HepG2 (cell line): ENCODE measurements around the gene MCF2L. TPM values are rescaled to one million over a fixed set of nuclear protein-coding genes. Genes with fewer than 3 reads are reported as not detected.

Source experiments
- ATAC-seq: fragments of 200-7000 bp; cut with Tn5 transposase; 3 replicates; pipeline ENCODE4 v1.9.1; 2020; ENCODE audit warnings: mild to moderate bottlenecking, moderate library complexity
- BruUV-seq: library from RNA; stranded (reverse); fragments of 400-500 nt; replicated peaks from 2 replicates; lab custom pipeline; 2021; lab: Mats Ljungman, UMichigan
- CTCF ChIA-PET: fragments of 300-600 bp; formaldehyde crosslinking; extraction: SDS; loops from one replicate; lab custom pipeline; 2021; ENCODE audit warnings: low total read pairs, inconsistent platforms, low intra/inter-chr PET ratio; lab: Yijun Ruan, JAX
- POLR2A ChIA-PET: fragments of 350-600 bp; sonication (Branson Sonifier 250); formaldehyde crosslinking; loops from one replicate; lab custom pipeline; 2020; ENCODE audit warnings: antibody characterized with exemption, inconsistent platforms; lab: Yijun Ruan, JAX
- DNase-seq: peaks from one replicate; pipeline ENCODE4 v3.0.0-alpha.2; 2015; ENCODE audit warnings: low spot score
- FAIRE-seq: peaks from 3 replicates; lab custom pipeline; 2011; peaks lifted over from hg19 to GRCh38; lab: Jason Lieb, UNC
- H2AFZ ChIP-seq: one replicate; pipeline ENCODE4 v1.6.1; 2011; ENCODE audit warnings: low read length, inconsistent platforms
- H3K27ac ChIP-seq: fragments of 300-600 bp; 3 replicates; pipeline ENCODE4 v1.8.0; 2011; ENCODE audit warnings: mixed run types, mild to moderate bottlenecking, mixed read lengths, low read length, inconsistent platforms; ENCODE audit not compliant: insufficient read depth; ENCODE audit errors: extremely low read length
- H3K27me3 ChIP-seq, 2 experiments: fragments of 200-600 bp in 1 of 2; 2 replicates in 1 of 2; 3 replicates in 1 of 2; pipeline versions ENCODE4 v1.6.0 to v1.8.0; 2011; ENCODE audit warnings: low read length in 2 of 2, mild to moderate bottlenecking in 2 of 2, moderate library complexity in 2 of 2, inconsistent platforms in 1 of 2; ENCODE audit not compliant: insufficient read depth in 2 of 2, control insufficient read depth in 1 of 2
- H3K36me3 ChIP-seq, 2 experiments: fragments of 200-600 bp in 1 of 2; replicated peaks in 1 of 2; 2 replicates in 1 of 2; 3 replicates in 1 of 2; pipeline versions ENCODE4 v1.5.1 to v1.8.0; 2011; ENCODE audit warnings: low read length in 2 of 2, inconsistent platforms in 1 of 2; ENCODE audit not compliant: insufficient read depth in 2 of 2, control insufficient read depth in 1 of 2
- H3K4me1 ChIP-seq: 2 replicates; pipeline ENCODE4 v1.5.1; 2012; ENCODE audit warnings: low read length, inconsistent platforms; ENCODE audit not compliant: insufficient read depth
- H3K4me2 ChIP-seq: 2 replicates; pipeline ENCODE4 v1.6.0; 2011; ENCODE audit warnings: low read depth, low read length, inconsistent platforms
- H3K4me3 ChIP-seq, 3 experiments: fragments of 200-600 bp in 1 of 3; sonication (generic), shearing (Covaris generic) in 1 of 3; replicated peaks in 1 of 3; 2 replicates each; pipeline ENCODE4 v1.5.1; 2011 to 2016; ENCODE audit warnings: low read length in 3 of 3, inconsistent platforms in 2 of 3, low read depth in 2 of 3, mild to moderate bottlenecking in 2 of 3, control low read depth in 1 of 3, mixed read lengths in 1 of 3; ENCODE audit not compliant: insufficient read depth in 1 of 3
- H3K79me2 ChIP-seq: one replicate; pipeline ENCODE4 v1.6.1; 2011; ENCODE audit warnings: low read length, inconsistent platforms; ENCODE audit not compliant: insufficient read depth
- H3K9ac ChIP-seq: 2 replicates; pipeline ENCODE4 v1.6.0; 2011; ENCODE audit warnings: mild to moderate bottlenecking, low read depth, low read length, inconsistent platforms; ENCODE audit not compliant: insufficient read depth
- H3K9me3 ChIP-seq: 2 replicates; pipeline ENCODE4 v1.5.1; 2012; ENCODE audit warnings: mild to moderate bottlenecking, low read length
- H4K20me1 ChIP-seq: 2 replicates; pipeline ENCODE4 v1.6.0; 2011; ENCODE audit warnings: inconsistent platforms, mild to moderate bottlenecking, low read length, moderate library complexity; ENCODE audit not compliant: insufficient read depth
- HOXA3 ChIP-seq: sonication (generic); formaldehyde crosslinking; IDR thresholded peaks from 2 replicates; pipeline ENCODE4 v1.5.0; 2020; ENCODE audit warnings: missing genetic modification reagents
- MNT ChIP-seq: fragments of 450-650 bp; IDR thresholded peaks from 2 replicates; pipeline ENCODE4 v1.6.1; 2016
- MTERF4 ChIP-seq: sonication (generic); formaldehyde crosslinking; IDR thresholded peaks from 2 replicates; pipeline ENCODE4 v1.8.0; 2023; ENCODE audit warnings: mild to moderate bottlenecking, missing genetic modification reagents
- REXO4 ChIP-seq: sonication (generic); formaldehyde crosslinking; IDR thresholded peaks from 2 replicates; pipeline ENCODE4 v1.8.0; 2022; ENCODE audit warnings: missing genetic modification reagents, mild to moderate bottlenecking, borderline replicate concordance
- SRSF1 ChIP-seq: fragments of 200-400 bp; formaldehyde crosslinking; optimal IDR thresholded peaks from 2 replicates; pipeline ENCODE3; 2017; ENCODE audit warnings: mild to moderate bottlenecking, low read depth, low read length, moderate library complexity
- ZNF350 ChIP-seq: sonication (generic); formaldehyde crosslinking; IDR thresholded peaks from 2 replicates; pipeline ENCODE4 v1.4.0; 2020; ENCODE audit warnings: mild to moderate bottlenecking, low read depth, missing genetic modification reagents, borderline replicate concordance
- ZNF431 ChIP-seq: sonication (generic); formaldehyde crosslinking; IDR thresholded peaks from 2 replicates; pipeline ENCODE4 v1.9.0; 2022; ENCODE audit warnings: missing genetic modification reagents, low read depth, mild to moderate bottlenecking, borderline replicate concordance
- ZNF558 ChIP-seq: sonication (generic); formaldehyde crosslinking; IDR thresholded peaks from 2 replicates; pipeline ENCODE4 v1.9.0; 2022; ENCODE audit warnings: mild to moderate bottlenecking, missing genetic modification reagents, borderline replicate concordance
- WGBS: methylation state at CpG from one replicate; pipeline ENCODE4 v1.1.6; 2017; ENCODE audit warnings: low lambda C conversion rate; 5-methylcytosine and 5-hydroxymethylcytosine counted together
- in situ Hi-C: cut with HindIII; loops from 2 replicates; pipeline ENCODE4 v1.10.0; 2017; ENCODE audit warnings: low pct_unique_long_range_greater_than_20kb; ENCODE audit not compliant: extremely low pct_ligation_motif_present
- intact Hi-C: fragments of 100-400 bp; cut with micrococcal nuclease; formaldehyde crosslinking; loops from one replicate; pipeline ENCODE4 v1.10.0; 2022; ENCODE audit not compliant: unreplicated experiment
- polyA plus RNA-seq, 8 experiments: library from polyadenylated mRNA; depleted of rRNA in 3 of 8; stranded (reverse) in 7 of 8; unstranded in 1 of 8; fragments of >200 nt; fragmentation: Illumina TruSeq in 4 of 8; extraction: Trizol in 4 of 8; gene quantifications; 2 replicates each; pipeline versions ENCODE4 v1.2.1 to v1.2.3, GENCODE V29; 2011 to 2016; ENCODE audit warnings: low read depth in 4 of 8, missing spikeins in 1 of 8, mixed read lengths in 1 of 8; ENCODE audit not compliant: insufficient read depth in 1 of 8
- total RNA-seq, 5 experiments: library from RNA; depleted of rRNA; stranded (reverse); fragments of >200 nt; fragmentation: Illumina TruSeq; extraction: Trizol; gene quantifications; 2 replicates each; pipeline ENCODE4 v1.2.3, GENCODE V29; 2016; ENCODE audit warnings: low read depth in 1 of 5
- TF ChIP-seq, protein P1 (sequence below): sonication (generic); formaldehyde crosslinking; IDR thresholded peaks from 2 replicates; pipeline ENCODE4 v1.4.0; 2020; ENCODE audit warnings: missing genetic modification reagents, mild to moderate bottlenecking, borderline replicate concordance

MCF2L gene
- total and polyA plus RNA-seq, 2 of the 13 experiments (the other 11 are each of a cell fraction or from before 2014, with no cell fraction given): 19.4 to 28.4 TPM

GRCh38 chr13:113028336-113029060 is 59.5 kb downstream of the MCF2L start:
- ATAC-seq: no peak
- Histone ChIP-seq H3K27me3 (no peaks in the 10 kb centered on the region), H4K20me1 (no peaks in the 10 kb centered on the region), H3K4me1 (peaks cover 20% of the 10 kb centered on the region), H3K27ac (no peak overlapping the region), H3K4me2 (no peak overlapping the region), H3K9me3 (no peaks in the 10 kb centered on the region), H3K9ac (no peak overlapping the region), H3K36me3 (peaks cover 3 to 5% of the 10 kb centered on the region in 2 experiments; a peak in 3 of 5 replicates), H3K79me2 (no peaks in the 10 kb centered on the region), H2AFZ (no peak overlapping the region), H3K4me3 (no peak overlapping the region)
- in situ Hi-C loops: no loop called here
- intact Hi-C loops: loop anchor here (1.0 to 2.0 kb wide), 2 partner anchors 60 to 86 kb away; partner anchors contain the start of gene MCF2L
- no peak for DNase-seq
- BruUV-seq: no TSS peak
- CTCF ChIA-PET: interaction anchor here (2.7 kb wide), 1 partner anchor 86 kb away, joined by 45 read pairs; no protein-coding TSS in a partner anchor
- no peak for FAIRE-seq
- POLR2A ChIA-PET: no interaction called here
- TF ChIP-seq MNT (0 out of 2 replicates have a peak, but pooled peaks have one; percentile 20), REXO4 (CRISPR knock-in tag) (no peak), ZNF558 (0 out of 2 replicates have a peak, but pooled peaks have one; percentile 43)
- TF ChIP-seq, all 625 proteins: peak for 2
- 95% methylated on average over 12 of the region's 16 CpGs for WGBS

- H3K9ac ChIP-seq: no peak overlapping the region
- H3K9me3 ChIP-seq: no peaks in the 10 kb centered on the region
- no peaks in the 10 kb centered on the region for H3K79me2 ChIP-seq
- no peak overlapping the region for H2AFZ ChIP-seq
- H3K4me1 ChIP-seq: peaks cover 14% of the 10 kb centered on the region
- ATAC-seq (no peak), DNase-seq (no peak), FAIRE-seq (no peak)
- no peak overlapping the region for H3K4me2 ChIP-seq
- H4K20me1 ChIP-seq: no peaks in the 10 kb centered on the region
- POLR2A ChIA-PET: no interaction called here
- no TSS peak for BruUV-seq
- 81% methylated on average over 4 of the region's 10 CpGs for WGBS
- H3K27me3 ChIP-seq: no peaks in the 10 kb centered on the region
- intact Hi-C loops (loop anchor here (1.0 to 2.0 kb wide), 2 partner anchors 60 to 87 kb away; partner anchors contain the start of gene MCF2L), in situ Hi-C loops (no loop called here)
- no peak overlapping the region for H3K4me3 ChIP-seq
- CTCF ChIA-PET: interaction anchor here (2.7 kb wide), 1 partner anchor 87 kb away, joined by 45 read pairs; no protein-coding TSS in a partner anchor
- peaks cover 3 to 5% of the 10 kb centered on the region in 2 experiments; a peak in 3 of 5 replicates for H3K36me3 ChIP-seq
- no peak overlapping the region for H3K27ac ChIP-seq
- 0 out of 2 replicates have a peak, but pooled peaks have one; percentile 21 for TF ChIP-seq ZNF431
- no peak for TF ChIP-seq SRSF1
- 0 out of 2 replicates have a peak, but pooled peaks have one; percentile 29 for TF ChIP-seq MTERF4 (CRISPR knock-in tag)
- TF ChIP-seq, protein P1, sequence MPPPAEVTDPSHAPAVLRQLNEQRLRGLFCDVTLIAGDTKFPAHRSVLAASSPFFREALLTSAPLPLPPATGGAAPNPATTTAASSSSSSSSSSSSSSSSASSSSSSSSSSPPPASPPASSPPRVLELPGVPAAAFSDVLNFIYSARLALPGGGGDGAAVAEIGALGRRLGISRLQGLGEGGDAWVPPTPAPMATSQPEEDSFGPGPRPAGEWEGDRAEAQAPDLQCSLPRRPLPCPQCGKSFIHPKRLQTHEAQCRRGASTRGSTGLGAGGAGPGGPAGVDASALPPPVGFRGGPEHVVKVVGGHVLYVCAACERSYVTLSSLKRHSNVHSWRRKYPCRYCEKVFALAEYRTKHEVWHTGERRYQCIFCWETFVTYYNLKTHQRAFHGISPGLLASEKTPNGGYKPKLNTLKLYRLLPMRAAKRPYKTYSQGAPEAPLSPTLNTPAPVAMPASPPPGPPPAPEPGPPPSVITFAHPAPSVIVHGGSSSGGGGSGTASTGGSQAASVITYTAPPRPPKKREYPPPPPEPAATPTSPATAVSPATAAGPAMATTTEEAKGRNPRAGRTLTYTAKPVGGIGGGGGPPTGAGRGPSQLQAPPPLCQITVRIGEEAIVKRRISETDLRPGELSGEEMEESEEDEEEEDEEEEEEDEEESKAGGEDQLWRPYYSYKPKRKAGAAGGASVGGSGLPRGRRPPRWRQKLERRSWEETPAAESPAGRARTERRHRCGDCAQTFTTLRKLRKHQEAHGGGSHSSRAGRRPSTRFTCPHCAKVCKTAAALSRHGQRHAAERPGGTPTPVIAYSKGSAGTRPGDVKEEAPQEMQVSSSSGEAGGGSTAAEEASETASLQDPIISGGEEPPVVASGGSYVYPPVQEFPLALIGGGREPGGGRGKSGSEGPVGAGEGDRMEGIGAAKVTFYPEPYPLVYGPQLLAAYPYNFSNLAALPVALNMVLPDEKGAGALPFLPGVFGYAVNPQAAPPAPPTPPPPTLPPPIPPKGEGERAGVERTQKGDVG (CRISPR knock-in tag): 0 out of 2 replicates have a peak, but pooled peaks have one; percentile 8
- no peak for TF ChIP-seq HOXA3 (CRISPR knock-in tag)
- 0 out of 2 replicates have a peak, but pooled peaks have one; percentile 8 for TF ChIP-seq ZNF350
Measured at GRCh38 chr13:113029061-113029445, 60.0 kb downstream of the MCF2L start.
